ENCODE data around the gene PDE7B.

The PDE7B gene

DNA sequence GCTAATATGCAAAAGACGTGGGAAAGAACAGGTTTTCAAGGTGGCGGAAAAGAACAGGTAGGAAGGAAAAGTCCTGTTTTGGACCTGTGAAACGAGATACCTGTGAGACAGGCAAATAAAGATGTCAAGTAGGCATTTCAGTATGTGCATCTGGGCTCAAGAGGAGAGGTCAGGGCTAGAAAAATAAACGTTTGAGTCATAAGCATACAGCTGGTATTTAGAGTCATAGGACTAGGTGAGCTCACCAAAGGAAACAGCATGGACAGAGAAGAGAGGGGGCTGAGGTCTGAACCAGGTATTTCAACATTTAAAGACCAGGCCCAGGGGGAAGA lies 383.7 kb downstream of the PDE7B start:
- DNase-seq (ENCODE audit: low spot score): no peak
- in situ Hi-C loops (cut with MboI; ENCODE audit: low sequenced_read_pairs, unreplicated experiment): no loop called here
- TF ChIP-seq, protein P1, sequence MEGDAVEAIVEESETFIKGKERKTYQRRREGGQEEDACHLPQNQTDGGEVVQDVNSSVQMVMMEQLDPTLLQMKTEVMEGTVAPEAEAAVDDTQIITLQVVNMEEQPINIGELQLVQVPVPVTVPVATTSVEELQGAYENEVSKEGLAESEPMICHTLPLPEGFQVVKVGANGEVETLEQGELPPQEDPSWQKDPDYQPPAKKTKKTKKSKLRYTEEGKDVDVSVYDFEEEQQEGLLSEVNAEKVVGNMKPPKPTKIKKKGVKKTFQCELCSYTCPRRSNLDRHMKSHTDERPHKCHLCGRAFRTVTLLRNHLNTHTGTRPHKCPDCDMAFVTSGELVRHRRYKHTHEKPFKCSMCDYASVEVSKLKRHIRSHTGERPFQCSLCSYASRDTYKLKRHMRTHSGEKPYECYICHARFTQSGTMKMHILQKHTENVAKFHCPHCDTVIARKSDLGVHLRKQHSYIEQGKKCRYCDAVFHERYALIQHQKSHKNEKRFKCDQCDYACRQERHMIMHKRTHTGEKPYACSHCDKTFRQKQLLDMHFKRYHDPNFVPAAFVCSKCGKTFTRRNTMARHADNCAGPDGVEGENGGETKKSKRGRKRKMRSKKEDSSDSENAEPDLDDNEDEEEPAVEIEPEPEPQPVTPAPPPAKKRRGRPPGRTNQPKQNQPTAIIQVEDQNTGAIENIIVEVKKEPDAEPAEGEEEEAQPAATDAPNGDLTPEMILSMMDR (IDR thresholded peaks at IDR 0.05; ENCODE audit: borderline replicate concordance, control extremely low read depth, extremely low read depth, insufficient read depth, missing control alignments): no peak

DNA sequence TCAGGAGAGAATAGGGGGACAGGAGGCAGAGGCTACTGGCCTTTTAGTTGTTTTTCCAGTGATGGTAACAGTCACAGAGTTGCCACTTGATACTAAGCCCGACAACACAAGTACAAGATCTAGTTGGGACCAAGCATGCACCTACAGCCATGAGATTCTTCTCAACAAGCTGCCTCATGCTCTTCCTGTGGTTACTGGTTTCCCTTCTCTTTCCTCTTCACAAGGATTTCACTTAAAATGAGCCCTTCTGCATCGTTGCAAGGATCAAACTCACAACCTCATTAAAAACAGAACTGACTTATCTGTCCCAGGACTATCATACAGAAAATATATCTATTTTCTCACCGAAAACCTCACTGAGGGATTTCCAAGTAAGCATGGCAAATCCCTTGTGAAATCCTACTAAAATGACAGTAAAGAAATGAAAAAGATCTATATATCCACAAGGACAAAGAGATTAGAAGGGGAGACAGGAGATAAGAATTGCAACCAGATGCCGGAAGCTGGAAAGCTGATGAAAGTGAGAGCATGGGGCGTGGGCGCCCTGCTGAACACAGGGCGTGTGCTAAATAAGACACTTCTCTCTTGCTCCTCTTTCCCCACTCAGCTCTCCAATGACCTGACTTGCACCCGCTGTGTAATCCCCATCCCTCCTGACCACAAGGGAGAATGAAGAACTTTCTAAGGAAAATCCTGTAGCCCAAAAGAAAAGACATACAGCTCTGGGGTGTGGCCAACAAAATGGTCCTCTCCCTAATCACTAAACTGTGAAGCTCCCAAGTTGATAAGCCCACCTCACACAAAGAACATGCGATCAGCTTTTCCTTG lies 385.2 kb downstream of the PDE7B start:
- DNase-seq (ENCODE audit: low spot score): no peak
- in situ Hi-C loops (cut with MboI; ENCODE audit: low sequenced_read_pairs, unreplicated experiment): no loop called here
- TF ChIP-seq, protein P1 (IDR thresholded peaks at IDR 0.05; ENCODE audit: borderline replicate concordance, control extremely low read depth, extremely low read depth, insufficient read depth, missing control alignments): no peak

DNA sequence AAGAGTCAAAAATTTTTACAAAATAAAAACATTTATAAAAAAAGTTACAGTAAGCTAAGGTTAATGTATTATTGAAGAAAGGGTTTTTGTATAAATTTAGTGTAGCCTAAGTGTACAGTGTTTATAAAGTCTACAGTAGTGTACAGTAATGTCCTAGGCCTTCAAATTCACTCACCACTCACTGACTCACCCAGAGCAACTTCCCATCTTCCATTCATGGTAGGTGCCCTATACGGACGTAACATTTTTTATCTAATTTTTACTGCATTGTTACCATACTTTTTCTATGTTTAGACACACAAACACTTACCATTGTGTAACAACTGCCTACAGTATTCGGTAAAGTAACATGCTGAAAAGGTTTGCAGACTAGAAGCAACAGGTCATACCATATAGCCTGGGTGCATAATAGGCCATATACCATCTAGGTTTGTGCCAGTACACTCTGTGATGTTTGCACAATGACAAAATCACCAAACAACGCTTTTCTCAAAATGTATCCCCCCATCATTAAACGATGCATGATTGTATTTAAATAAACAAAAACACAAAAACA lies 392.6 kb downstream of the PDE7B start:
- in situ Hi-C loops (cut with MboI; ENCODE audit: low sequenced_read_pairs, unreplicated experiment): no loop called here
- TF ChIP-seq, protein P1 (IDR thresholded peaks at IDR 0.05; ENCODE audit: borderline replicate concordance, control extremely low read depth, extremely low read depth, insufficient read depth, missing control alignments): no peak
- DNase-seq (ENCODE audit: low spot score): no peak

Data from GM13976 (cell line).